Measurements from ENCODE around the gene PAWR. TPM values are rescaled to one million over a fixed set of nuclear protein-coding genes. Genes with fewer than 3 reads are reported as not detected.

The PAWR gene
- total RNA-seq, 1 donor from 2014 or later: 72.8 TPM

GRCh38 chr12:79698966-79699365 is 8.2 kb upstream of the PAWR start:
- no peak overlapping the region for H3K4me3 Mint-ChIP-seq
- H3K4me1 Mint-ChIP-seq (ENCODE audit: unreplicated experiment): no peaks in the 10 kb centered on the region
- H3K9me3 Mint-ChIP-seq: no peaks in the 10 kb centered on the region
- H3K36me3 Mint-ChIP-seq: no peaks in the 10 kb centered on the region
- no peak for DNase-seq (ENCODE audit: extremely low spot score, unreplicated experiment)
- no peaks in the 10 kb centered on the region for H3K27me3 Mint-ChIP-seq
- H3K27ac Mint-ChIP-seq: no peak overlapping the region
- no peak for TF ChIP-seq CTCF (conservative IDR thresholded peaks at IDR 0.05)

GRCh38 chr12:79696416-79696815 is 5.7 kb upstream of the PAWR start:
- H3K4me1 Mint-ChIP-seq (ENCODE audit: unreplicated experiment): peaks cover 10% of the 10 kb centered on the region

GRCh38 chr12:79692860-79693577 is 2.3 kb upstream of the PAWR start:
- Mint-ChIP-seq H3K27me3 (peaks cover 12% of the 10 kb centered on the region), H3K4me1 (ENCODE audit: unreplicated experiment) (peaks cover 15% of the 10 kb centered on the region), H3K36me3 (no peaks in the 10 kb centered on the region), H3K4me3 (peak overlapping the region; percentile 94), H3K9me3 (no peaks in the 10 kb centered on the region), H3K27ac (peak overlapping the region; percentile 90)
- TF ChIP-seq CTCF (conservative IDR thresholded peaks at IDR 0.05): no peak
- no peak for DNase-seq (ENCODE audit: extremely low spot score, unreplicated experiment)

More at GRCh38 chr12:79696416-79696815, 5.7 kb upstream of the PAWR start:
- no peak for TF ChIP-seq CTCF (conservative IDR thresholded peaks at IDR 0.05)
- Mint-ChIP-seq H3K36me3 (no peaks in the 10 kb centered on the region), H3K27me3 (peaks cover 12% of the 10 kb centered on the region), H3K4me3 (no peak overlapping the region), H3K27ac (no peak overlapping the region), H3K9me3 (no peaks in the 10 kb centered on the region)
- DNase-seq (ENCODE audit: extremely low spot score, unreplicated experiment): no peak

DNA sequence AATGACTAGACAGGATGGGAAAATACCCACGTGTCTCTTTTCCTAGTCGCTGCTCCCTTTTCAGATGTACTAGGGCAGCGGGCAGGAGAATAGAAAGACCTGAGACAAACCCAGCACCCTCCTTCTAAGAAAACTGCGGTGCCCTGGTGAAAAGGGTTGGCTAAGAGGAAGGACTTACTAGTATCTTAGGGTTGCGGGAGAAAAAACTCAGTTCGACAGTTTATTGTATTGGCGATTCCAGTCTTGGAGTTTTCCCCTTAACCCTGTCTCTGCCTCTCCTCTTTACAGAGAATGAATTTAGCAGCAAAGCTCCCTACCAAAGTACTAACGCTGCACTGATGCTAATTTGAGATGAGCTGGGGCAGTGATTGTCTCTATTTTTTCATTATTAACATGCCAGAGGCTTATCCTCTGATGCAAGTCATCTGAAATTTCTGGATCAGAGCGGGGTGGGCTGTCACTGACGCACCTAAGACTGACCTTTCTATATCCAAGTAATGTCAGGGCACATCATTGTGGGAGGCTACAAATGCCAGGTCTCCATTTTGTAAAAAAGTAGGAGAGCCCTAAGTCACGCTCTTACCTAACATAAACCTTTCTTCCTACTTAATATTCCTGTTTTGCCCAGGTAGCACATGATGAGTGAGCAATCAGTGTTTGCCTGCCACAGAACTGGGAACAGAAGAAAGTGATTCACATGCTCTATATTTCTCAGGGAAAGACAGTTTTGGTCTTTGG is 916 bp upstream of the PAWR start:
- TF ChIP-seq CTCF (conservative IDR thresholded peaks at IDR 0.05): no peak

GRCh38 chr12:79690142-79690637 is 574 bp downstream of the PAWR start:
- no peaks in the 10 kb centered on the region for H3K9me3 Mint-ChIP-seq
- peaks cover 12% of the 10 kb centered on the region for H3K27me3 Mint-ChIP-seq
- no peaks in the 10 kb centered on the region for H3K36me3 Mint-ChIP-seq
- TF ChIP-seq CTCF (conservative IDR thresholded peaks at IDR 0.05): peak; percentile 19
- H3K4me1 Mint-ChIP-seq (ENCODE audit: unreplicated experiment): peaks cover 17% of the 10 kb centered on the region
- peak overlapping the region; percentile 84 for H3K27ac Mint-ChIP-seq
- H3K4me3 Mint-ChIP-seq: peak overlapping the region; percentile 91
- DNase-seq (ENCODE audit: extremely low spot score, unreplicated experiment): peak; percentile 71

More for the DNA sequence above, 916 bp upstream of the PAWR start:
- Mint-ChIP-seq H3K4me1 (ENCODE audit: unreplicated experiment) (peaks cover 17% of the 10 kb centered on the region), H3K4me3 (peak overlapping the region; percentile 94), H3K36me3 (no peaks in the 10 kb centered on the region), H3K27me3 (peaks cover 12% of the 10 kb centered on the region), H3K9me3 (no peaks in the 10 kb centered on the region), H3K27ac (peak overlapping the region; percentile 90)
- DNase-seq (ENCODE audit: extremely low spot score, unreplicated experiment): no peak

Measured in type B pancreatic cell (in vitro differentiated cells).